Measurements from ENCODE around the gene PFDN1.

PFDN1 gene

GRCh38 chr5:140236891-140237598 lies 65.9 kb downstream of the PFDN1 start:
- DNase-seq: no peak

- DNase-seq: no peak
These were observed 66.9 kb downstream of the PFDN1 start for GRCh38 chr5:140235791-140236551.

GRCh38 chr5:140234377-140234989 lies 68.4 kb downstream of the PFDN1 start:
- DNase-seq: no peak

- no peak for DNase-seq
These were observed 70.2 kb downstream of the PFDN1 start for GRCh38 chr5:140232731-140233130.

- no peak for DNase-seq
These were observed 72.5 kb downstream of the PFDN1 start for GRCh38 chr5:140230373-140230772.

GRCh38 chr5:140228364-140228837 lies 74.5 kb downstream of the PFDN1 start:
- DNase-seq: no peak

GRCh38 chr5:140227046-140227445 lies 75.9 kb downstream of the PFDN1 start:
- DNase-seq: no peak

GRCh38 chr5:140225396-140225795 lies 77.5 kb downstream of the PFDN1 start:
- no peak for DNase-seq

GRCh38 chr5:140224658-140225057 lies 78.2 kb downstream of the PFDN1 start:
- no peak for DNase-seq

GRCh38 chr5:140223567-140223966 lies 79.3 kb downstream of the PFDN1 start:
- DNase-seq: no peak

- DNase-seq: no peak
These were observed 80.5 kb downstream of the PFDN1 start for GRCh38 chr5:140222416-140222815.

- DNase-seq: no peak
These were observed 81.1 kb downstream of the PFDN1 start for GRCh38 chr5:140221697-140222223.

GRCh38 chr5:140220698-140221064 lies 82.2 kb downstream of the PFDN1 start:
- no peak for DNase-seq

GRCh38 chr5:140220032-140220697 lies 82.7 kb downstream of the PFDN1 start:
- DNase-seq: no peak

GRCh38 chr5:140219068-140219991 lies 83.6 kb downstream of the PFDN1 start:
- no peak for DNase-seq

- DNase-seq: no peak
These were observed 85.4 kb downstream of the PFDN1 start for GRCh38 chr5:140217299-140218026.

GRCh38 chr5:140216478-140217074 lies 86.3 kb downstream of the PFDN1 start:
- no peak for DNase-seq

GRCh38 chr5:140215276-140215675 lies 87.6 kb downstream of the PFDN1 start:
- DNase-seq: no peak

GRCh38 chr5:140214831-140215230 lies 88.1 kb downstream of the PFDN1 start:
- no peak for DNase-seq

GRCh38 chr5:140213370-140213983 lies 89.4 kb downstream of the PFDN1 start:
- DNase-seq: no peak

All from NCI-H1105 treated with DMSO at 0.1 percent for 48 hours (cell line).